ENCODE results near the gene PLPPR2.
A peak's percentile ranks its signal among the peaks of the same experiment; 100 is the strongest.
"Not testable (repeated sequence)": the region's sequence is repeated elsewhere in the genome, so short reads cannot be mapped to it uniquely, and the experiment has no call there.

Gene PLPPR2

GRCh38 chr19:11375143-11375948, 20.1 kb downstream of the PLPPR2 start:
- TF ChIP-seq, protein P1, sequence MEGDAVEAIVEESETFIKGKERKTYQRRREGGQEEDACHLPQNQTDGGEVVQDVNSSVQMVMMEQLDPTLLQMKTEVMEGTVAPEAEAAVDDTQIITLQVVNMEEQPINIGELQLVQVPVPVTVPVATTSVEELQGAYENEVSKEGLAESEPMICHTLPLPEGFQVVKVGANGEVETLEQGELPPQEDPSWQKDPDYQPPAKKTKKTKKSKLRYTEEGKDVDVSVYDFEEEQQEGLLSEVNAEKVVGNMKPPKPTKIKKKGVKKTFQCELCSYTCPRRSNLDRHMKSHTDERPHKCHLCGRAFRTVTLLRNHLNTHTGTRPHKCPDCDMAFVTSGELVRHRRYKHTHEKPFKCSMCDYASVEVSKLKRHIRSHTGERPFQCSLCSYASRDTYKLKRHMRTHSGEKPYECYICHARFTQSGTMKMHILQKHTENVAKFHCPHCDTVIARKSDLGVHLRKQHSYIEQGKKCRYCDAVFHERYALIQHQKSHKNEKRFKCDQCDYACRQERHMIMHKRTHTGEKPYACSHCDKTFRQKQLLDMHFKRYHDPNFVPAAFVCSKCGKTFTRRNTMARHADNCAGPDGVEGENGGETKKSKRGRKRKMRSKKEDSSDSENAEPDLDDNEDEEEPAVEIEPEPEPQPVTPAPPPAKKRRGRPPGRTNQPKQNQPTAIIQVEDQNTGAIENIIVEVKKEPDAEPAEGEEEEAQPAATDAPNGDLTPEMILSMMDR (IDR thresholded peaks at IDR 0.05; ENCODE audit: extremely low read depth, missing control alignments), result no peak
- DNase-seq (ENCODE audit: low spot score), result peak; percentile 58

- peak; percentile 50 for DNase-seq (ENCODE audit: low spot score)
- TF ChIP-seq, protein P1 (IDR thresholded peaks at IDR 0.05; ENCODE audit: extremely low read depth, missing control alignments), result no peak
These were observed 22.0 kb downstream of the PLPPR2 start for GRCh38 chr19:11377237-11377636.

- DNase-seq (ENCODE audit: low spot score), result no peak
- TF ChIP-seq, protein P1 (IDR thresholded peaks at IDR 0.05; ENCODE audit: extremely low read depth, missing control alignments), result no peak
These were observed 22.5 kb downstream of the PLPPR2 start for GRCh38 chr19:11377756-11378155.

- TF ChIP-seq, protein P1 (IDR thresholded peaks at IDR 0.05; ENCODE audit: extremely low read depth, missing control alignments), result peak; percentile 73
- peak; percentile 25 for DNase-seq (ENCODE audit: low spot score)
These were observed 23.3 kb downstream of the PLPPR2 start for GRCh38 chr19:11378319-11379189.

DNA sequence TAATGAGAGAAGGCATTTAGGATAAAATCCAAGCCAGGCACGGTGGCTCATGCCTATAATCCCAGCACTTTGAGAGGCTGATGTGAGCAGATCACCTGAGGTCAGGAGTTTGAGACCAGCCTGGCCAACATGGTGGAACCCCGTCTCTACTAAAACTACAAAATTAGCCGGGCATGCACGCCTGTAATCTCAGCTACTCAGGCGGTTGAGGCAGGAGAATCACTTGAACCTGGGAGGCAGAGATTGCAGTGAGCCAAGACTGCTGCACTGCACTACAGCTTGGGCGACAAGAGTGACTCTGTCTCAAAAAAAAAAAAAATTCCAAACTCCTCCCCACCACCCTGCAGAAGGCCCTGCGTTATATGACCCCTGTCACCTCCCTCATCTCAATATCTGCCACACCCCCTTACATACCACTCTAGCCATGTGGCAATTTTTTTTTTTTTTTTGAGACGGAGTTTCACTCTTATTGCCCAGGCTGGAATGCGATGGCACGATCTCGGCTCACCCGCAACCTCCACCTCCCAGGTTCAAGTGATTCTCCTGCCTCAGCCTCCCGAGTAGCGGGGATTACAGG, 24.1 kb downstream of the PLPPR2 start:
- DNase-seq (ENCODE audit: low spot score), result not testable (repeated sequence)

DNA sequence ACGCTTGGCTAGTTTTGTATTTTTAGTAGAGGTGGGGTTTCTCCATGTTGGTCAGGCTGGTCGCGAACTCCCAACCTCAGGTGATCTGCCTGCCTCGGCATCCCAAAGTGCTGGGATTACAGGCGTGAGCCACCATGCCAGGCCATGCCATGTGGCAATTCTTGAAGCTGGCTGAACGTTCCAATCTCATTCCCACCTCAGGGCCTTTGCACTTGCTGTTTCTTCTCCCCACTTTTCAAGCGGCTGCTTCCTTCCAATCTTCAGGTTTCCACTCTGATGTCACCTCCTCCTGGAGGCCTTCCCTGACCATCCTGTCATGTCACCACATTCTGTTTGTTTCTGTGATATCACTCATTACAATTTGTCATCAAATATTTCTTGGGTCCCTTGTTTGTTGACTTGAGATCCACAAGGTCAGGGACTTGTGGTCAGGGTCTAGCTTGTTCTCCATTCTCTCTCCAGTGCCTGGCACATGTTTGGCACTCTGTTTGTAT, 24.7 kb downstream of the PLPPR2 start:
- TF ChIP-seq, protein P1 (IDR thresholded peaks at IDR 0.05; ENCODE audit: extremely low read depth, missing control alignments), result no peak
- no peak for DNase-seq (ENCODE audit: low spot score)

- TF ChIP-seq, protein P1 (IDR thresholded peaks at IDR 0.05; ENCODE audit: extremely low read depth, missing control alignments), result peak; percentile 52
- DNase-seq (ENCODE audit: low spot score), result peak; percentile 98
These were observed 25.7 kb downstream of the PLPPR2 start for GRCh38 chr19:11380653-11381537.

Measured in GM20000 (cell line).